ENCODE measurements around the gene USP4. TPM values are rescaled to one million over a fixed set of nuclear protein-coding genes. Genes with fewer than 3 reads are reported as not detected.

Gene USP4
- total RNA-seq, 1 experiment from 2014 or later, result 31.7 TPM

- ChIA-PET POLR2A (no interaction called here), RAD21 (ENCODE audit: low non-redundant PET in 1 of 2, low total read pairs in 2 of 2, uncharacterized antibody in 2 of 2, unreplicated experiment in 2 of 2) (no interaction called here), CTCF (no interaction called here)
- intact Hi-C loops (cut with micrococcal nuclease), result no loop called here
- H3K9me2 ChIP-seq (ENCODE audit: insufficient read depth), result no peaks in the 10 kb centered on the region
- H2AFZ ChIP-seq (ENCODE audit: low read depth, low read length, poor library complexity, severe bottlenecking), result no peak overlapping the region
- peaks cover 36 to 53% of the 10 kb centered on the region in 2 experiments for H3K36me3 ChIP-seq (ENCODE audit: control insufficient read depth in 1 of 2, insufficient read depth in 2 of 2, low read length in 2 of 2)
- no peaks in the 10 kb centered on the region for H4K20me1 ChIP-seq (ENCODE audit: insufficient read depth)
- BruUV-seq (replicated peaks), result no TSS peak
- H3K27ac ChIP-seq (ENCODE audit: low read depth, low read length), result no peak overlapping the region
- H3K9ac ChIP-seq (ENCODE audit: low read length), result no peak overlapping the region
- no peak overlapping the region for H3K4me3 ChIP-seq (replicated peaks in 1 of 2; ENCODE audit: low read depth in 1 of 2, low read length in 2 of 2)
- H3K4me2 ChIP-seq (ENCODE audit: low read length), result no peak overlapping the region
- TF ChIP-seq POLR2AphosphoS5 (IDR thresholded peaks at IDR 0.05; ENCODE audit: low read depth, low read length) (no peak), ZFX (IDR thresholded peaks at IDR 0.05) (no peak), RAD21 (IDR thresholded peaks at IDR 0.05; ENCODE audit: low read depth) (no peak), CTCF (IDR thresholded peaks at IDR 0.05 in 2 of 3, conservative IDR thresholded peaks at IDR 0.05 in 1 of 3; ENCODE audit: borderline replicate concordance in 1 of 3, insufficient read depth in 1 of 3, low read depth in 2 of 3, low read length in 2 of 3) (no peak), MAX (IDR thresholded peaks at IDR 0.05) (no peak), SIN3A (IDR thresholded peaks at IDR 0.05; ENCODE audit: low read depth) (no peak), EZH2phosphoT487 (IDR thresholded peaks at IDR 0.05; ENCODE audit: borderline replicate concordance) (no peak), EZH2 (IDR thresholded peaks at IDR 0.05) (no peak), ATF3 (IDR thresholded peaks at IDR 0.05) (no peak), EGR1 (IDR thresholded peaks at IDR 0.05; ENCODE audit: low read depth) (no peak), SP1 (IDR thresholded peaks at IDR 0.05; ENCODE audit: low read depth) (no peak), CBX3 (IDR thresholded peaks at IDR 0.05; ENCODE audit: low read depth) (no peak), YY1 (IDR thresholded peaks at IDR 0.05; ENCODE audit: extremely low read depth, insufficient replicate concordance, low read depth, low read length) (no peak), REST (IDR thresholded peaks at IDR 0.05; ENCODE audit: low read depth) (no peak), ZNF274 (IDR thresholded peaks at IDR 0.05; ENCODE audit: low read depth, low read length) (no peak), TCF7L2 (IDR thresholded peaks at IDR 0.05; ENCODE audit: borderline replicate concordance, extremely low read depth, insufficient read depth, insufficient read length) (no peak), SRF (IDR thresholded peaks at IDR 0.05; ENCODE audit: low read depth) (no peak)
- no peaks in the 10 kb centered on the region for H3K9me3 ChIP-seq (ENCODE audit: control insufficient read depth in 1 of 2, insufficient read depth in 1 of 2, low read depth in 1 of 2, low read length in 2 of 2)
- H3K4me1 ChIP-seq (ENCODE audit: control insufficient read depth in 1 of 2, insufficient read depth in 2 of 2, low read length in 2 of 2), result no peaks in the 10 kb centered on the region
- H3K27me3 ChIP-seq (ENCODE audit: insufficient read depth, low read length), result no peaks in the 10 kb centered on the region
- ATAC-seq (no peak), DNase-seq (ENCODE audit: low read depth, low spot score) (no peak)
- H3K79me2 ChIP-seq (ENCODE audit: insufficient read depth, low read length), result no peaks in the 10 kb centered on the region
These were observed 55.9 kb downstream of the USP4 start for GRCh38 chr3:49283997-49284396.
